GM19467 (cell line): ENCODE results near the gene PRKD1.

Experiments used
- ATAC-seq: cut with Tn5 transposase; IDR thresholded peaks from one replicate; pipeline ENCODE4 v1.9.1; 2021; ENCODE audit warnings: mild to moderate bottlenecking, moderate library complexity; ENCODE audit not compliant: unreplicated experiment

The PRKD1 gene

GRCh38 chr14:29684926-29685325, 242.7 kb downstream of the PRKD1 start:
- ATAC-seq, result no peak

DNA sequence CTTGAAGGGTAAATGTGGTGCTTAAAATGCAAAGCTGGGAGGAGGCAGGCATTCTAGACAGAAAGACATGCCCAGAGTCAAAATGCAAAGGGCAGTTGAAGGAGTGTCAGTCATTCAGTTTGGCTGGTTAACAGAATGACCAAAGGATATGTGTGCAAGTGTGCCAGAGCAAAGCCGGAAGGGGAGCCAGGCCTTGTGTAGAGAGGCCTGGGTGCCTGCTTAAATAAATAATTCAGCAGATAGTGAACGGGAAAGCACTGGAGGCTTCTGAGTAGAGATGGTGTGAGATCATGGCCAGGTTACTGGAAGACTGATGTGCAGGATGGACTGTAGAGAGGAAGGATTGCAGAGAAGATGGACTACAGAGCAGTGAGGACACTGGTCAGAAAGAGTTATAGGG, 244.9 kb downstream of the PRKD1 start:
- no peak for ATAC-seq

DNA sequence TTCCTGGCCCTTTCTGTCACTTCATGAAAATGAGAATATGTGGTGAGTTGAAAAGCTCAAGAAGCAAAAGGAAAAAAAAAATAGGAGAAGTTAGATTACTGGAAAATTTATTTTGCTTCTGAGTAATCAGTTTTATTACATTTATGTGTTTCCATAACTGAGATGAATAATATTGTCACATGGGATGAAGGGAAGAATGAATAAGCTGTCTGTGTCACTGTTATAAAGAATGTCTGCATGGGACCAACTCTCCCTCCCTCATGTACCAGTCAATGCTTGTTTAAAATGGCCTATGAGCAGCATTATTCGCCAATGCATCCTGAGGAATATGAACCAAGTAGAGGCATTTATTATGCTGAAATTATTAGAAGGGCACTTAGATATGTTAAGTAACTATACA, 246.3 kb downstream of the PRKD1 start:
- no peak for ATAC-seq

GRCh38 chr14:29674566-29675285, 252.9 kb downstream of the PRKD1 start:
- no peak for ATAC-seq

DNA sequence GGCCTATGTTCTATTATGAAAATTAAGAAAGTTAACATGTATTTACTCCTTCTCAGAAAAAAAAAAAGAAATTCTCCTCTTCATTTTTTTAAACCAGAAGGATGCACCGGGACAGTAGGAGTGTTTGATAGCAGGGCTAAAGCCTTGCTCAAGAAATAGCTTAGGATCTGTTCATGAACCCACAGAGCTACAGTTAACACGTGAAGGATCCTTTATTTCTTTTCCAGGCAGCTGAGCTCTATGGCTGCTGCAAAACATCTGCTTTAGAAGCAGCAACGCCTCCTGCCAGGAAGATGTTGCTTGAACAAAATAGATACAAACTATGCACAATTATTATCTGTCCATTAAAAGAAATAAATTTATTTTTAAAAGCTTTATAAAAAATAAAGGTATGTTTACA, 254.8 kb downstream of the PRKD1 start:
- ATAC-seq, result no peak

- ATAC-seq, result no peak
Observed at GRCh38 chr14:29671034-29671433, 256.6 kb downstream of the PRKD1 start.

DNA sequence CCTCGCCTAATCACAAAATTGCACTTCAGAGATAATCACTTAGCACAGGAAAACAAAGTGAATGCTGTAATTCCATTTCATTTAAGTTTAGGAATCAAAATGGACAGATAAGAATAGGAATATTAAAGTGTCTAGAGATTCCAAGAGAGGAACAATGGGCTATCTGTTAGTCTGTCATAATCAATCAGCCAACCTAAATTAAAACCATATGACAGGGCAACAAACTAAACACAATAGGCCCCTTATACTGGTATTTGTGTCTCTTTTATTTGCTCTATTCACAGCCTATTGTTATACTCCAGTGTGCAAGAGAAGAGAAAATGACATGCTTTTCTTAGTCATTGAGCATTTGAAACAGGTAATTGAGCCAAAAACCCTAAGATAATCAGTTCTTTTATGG, 259.4 kb downstream of the PRKD1 start:
- no peak for ATAC-seq

DNA sequence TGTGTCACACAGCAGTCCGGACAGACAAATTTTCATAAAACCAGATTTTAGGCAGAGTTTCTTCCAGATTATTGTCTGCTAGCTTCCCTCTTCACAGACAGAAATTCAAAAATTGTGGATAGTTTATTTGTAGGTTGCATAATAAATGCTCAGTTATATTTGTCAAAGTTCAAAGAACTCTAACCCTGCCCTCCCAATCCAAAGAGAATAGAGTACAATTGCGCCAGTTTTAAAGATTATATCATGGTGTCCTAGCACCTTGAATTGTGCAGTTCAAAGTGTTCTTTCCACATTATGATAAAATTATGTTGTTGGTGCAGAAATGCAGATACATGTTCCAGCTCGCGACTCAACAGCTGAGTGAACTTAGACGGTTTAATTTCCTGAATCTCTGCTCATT, 263.1 kb downstream of the PRKD1 start:
- no peak for ATAC-seq

DNA sequence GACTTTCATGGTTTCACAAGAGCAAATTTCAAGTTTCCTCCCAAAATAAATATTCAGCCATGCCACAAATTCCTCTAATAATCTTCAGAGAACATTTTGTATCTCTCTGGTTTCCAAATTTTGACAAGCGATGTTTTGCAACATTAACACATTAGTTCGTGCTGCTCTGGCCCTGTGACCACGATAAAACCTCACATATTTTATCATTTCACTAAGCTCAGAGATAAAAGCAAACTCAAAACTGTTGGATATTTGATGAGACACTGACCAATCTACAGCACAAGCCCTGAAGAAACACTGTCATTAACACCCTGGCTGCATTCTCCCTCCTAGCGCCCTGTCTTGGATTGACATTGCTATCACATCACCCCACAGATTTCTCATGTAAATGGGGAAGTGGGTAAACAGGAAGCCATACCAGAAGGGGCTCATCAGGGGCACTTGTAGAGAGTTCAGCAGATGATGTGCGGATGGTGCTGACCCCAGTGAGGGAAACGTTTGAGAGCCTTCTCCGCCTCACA, 264.3 kb downstream of the PRKD1 start:
- ATAC-seq, result no peak

DNA sequence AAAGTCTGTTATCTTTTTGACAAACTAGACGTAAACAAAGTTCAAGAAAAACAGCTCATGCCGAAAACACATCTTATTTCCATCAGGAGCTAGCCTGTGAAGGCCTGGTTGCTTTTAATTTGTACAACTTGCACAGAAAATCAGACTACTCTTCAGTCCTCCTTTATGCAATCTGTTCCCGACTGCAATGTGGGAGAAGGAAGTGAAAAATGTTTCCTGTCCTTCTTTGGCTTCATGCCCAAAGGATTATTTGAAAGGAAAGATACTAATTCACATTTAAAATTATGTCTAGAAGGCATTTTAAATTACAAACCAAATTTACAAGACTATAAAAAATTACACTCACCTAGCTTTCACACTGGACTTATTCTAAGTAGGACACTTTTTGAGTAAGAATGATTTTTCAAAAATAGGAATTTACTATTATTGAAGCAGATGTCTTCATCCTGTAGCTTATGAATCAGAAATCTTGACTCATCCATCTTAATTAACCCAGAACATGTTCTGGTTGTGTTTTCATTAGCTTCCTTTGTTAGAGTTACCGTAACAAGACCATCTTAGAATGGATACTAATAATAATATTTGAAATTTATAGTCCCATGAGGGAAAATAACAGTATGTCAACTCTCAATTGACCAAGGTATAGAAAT, 272.6 kb downstream of the PRKD1 start:
- no peak for ATAC-seq

DNA sequence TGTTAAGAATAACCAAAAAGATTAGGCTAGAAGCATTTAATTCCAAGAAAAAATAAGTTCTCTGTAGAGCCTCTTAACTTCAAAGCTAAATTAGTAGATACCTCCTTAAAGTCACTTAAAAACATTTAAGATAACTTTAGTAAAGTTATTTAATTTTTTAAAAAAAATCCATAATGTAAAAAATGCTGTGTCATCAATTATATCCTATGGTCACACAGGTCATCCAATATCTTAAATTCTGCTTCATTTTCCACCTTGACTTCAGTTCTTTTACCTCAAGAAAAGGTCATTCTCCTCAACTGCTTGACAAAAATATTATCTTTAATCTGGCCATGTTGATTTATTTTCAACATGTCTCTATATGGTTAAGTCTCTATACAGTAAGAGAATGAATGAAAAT, 274.3 kb downstream of the PRKD1 start:
- no peak for ATAC-seq

DNA sequence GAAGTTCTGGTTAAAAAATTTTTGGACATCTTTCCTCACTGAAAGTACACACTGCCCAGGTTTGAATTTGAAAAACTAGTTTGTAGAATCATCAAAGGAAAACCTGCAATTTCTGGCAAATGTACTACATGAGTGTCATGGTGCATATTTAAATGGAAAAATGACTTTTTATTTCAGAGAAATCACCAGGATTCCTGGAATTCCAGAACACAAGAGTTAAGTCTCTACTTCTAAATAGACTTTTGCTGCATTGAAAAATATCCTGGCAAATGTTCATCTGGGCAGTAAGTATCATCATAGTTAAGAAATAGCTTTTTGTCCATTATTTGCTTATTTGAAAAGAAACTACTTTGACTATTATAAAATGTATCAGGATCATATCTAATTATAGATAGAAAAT, 275.1 kb downstream of the PRKD1 start:
- no peak for ATAC-seq

- ATAC-seq, result no peak
Observed at GRCh38 chr14:29650554-29651269, 276.9 kb downstream of the PRKD1 start.

DNA sequence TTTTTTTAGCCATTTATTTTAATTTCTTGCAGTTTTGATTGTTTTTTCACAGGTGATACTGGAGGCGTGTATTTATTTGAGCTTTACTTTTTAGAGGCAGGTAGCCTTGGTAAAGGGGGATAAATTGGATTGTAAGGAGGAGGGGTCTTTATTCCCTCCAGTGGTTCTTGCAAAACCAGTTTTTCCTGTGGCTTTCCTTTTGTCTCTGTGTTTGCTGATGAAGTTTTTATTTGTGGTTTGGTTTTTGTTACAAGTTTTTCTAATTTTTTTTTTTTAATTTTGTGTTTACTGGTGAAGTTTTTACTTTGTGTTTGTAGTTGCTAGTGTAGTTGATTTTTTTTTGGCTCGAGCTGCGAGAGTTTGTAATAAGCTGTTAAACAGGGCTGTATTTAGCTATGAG, 278.5 kb downstream of the PRKD1 start:
- ATAC-seq, result no peak

- no peak for ATAC-seq
Observed at GRCh38 chr14:29648045-29648444, 279.6 kb downstream of the PRKD1 start.

- no peak for ATAC-seq
Observed at GRCh38 chr14:29645117-29645516, 282.5 kb downstream of the PRKD1 start.

DNA sequence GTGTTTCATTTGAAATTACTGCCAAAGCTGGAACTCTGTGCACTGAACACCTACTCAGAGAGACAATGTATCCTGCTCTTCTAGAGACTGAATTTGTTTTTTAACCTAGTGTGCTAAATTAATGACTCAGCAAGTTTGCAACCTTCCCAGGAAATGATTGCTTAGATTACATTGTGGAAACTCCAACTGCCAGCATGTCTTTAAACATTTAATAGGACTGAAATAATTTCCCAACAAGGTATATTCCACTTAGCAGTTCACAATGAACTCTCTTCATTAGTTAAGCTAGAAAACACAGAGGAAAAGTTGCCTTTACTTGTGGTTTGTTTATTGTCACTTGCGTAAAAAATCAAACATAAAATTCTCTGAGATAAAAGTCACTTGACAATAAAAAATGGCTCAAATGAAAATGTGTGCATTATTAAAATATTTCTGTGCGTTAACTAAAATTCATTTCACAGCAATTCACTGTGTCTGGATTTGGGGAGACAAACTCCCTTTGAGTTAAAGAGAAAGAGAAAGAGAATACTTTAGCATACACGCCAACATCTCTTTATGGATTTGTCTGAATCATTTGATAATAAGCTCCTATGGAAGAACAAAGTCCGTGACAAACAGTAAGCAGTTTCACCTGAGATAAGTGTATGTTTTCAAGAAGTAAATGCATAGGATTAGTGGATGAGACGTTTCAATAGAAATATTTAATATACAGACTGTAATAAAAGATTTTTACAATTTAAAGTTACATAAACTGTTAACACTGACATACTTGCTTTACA, 284.0 kb downstream of the PRKD1 start:
- ATAC-seq, result no peak

DNA sequence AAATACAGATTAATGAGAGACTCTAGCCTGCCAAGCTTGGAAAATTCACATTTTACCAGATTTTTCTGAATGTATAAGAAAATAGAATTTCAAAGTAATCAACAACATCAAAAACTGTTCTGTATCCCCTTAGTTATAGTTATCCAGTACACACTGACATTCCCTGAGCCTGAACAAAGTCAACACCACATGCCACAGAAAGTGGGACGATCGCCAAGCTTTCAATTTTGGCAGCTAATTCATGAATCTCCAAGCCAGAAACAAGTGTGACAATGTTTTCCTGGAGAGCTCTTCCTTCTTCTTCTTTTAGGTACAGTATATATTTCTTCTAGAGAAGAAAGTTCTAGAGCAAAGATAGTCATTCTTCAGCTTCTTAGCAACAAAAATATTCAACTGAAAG, 290.2 kb downstream of the PRKD1 start:
- ATAC-seq, result no peak

GRCh38 chr14:29636870-29637269, 290.8 kb downstream of the PRKD1 start:
- no peak for ATAC-seq

DNA sequence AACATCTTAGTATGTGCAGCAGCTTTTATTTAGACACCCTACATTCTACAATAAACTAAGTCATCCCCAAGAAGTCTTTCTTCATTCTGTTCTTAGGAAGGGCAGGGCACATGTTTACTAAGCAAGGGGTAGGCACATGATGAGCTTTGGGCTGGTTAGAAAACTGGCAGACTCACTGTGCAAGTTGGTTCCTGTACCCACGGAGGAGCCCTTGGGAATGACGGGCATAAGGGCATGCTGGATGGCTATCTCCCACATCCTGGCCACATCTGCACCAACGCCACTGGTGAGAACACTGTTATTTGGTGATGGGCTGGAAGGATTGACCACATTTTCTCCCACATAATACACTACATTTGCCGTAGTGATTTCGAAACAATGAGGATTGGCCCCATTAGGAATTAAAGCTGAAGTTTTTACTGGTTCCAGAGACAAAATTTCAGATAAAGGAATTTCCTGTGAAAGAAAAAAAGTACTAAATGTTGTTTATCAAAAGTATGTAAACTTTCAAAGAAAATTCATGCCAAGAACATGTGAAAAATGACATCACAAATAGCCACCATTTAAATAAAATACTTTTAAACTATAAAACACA, 297.0 kb downstream of the PRKD1 start:
- no peak for ATAC-seq

- ATAC-seq, result no peak
Observed at GRCh38 chr14:29629839-29630238, 297.8 kb downstream of the PRKD1 start.
